ENCODE data around the gene CHI3L2.

Gene CHI3L2

GRCh38 chr1:111234258-111234657, 6.7 kb downstream of the CHI3L2 start:
- no peak for DNase-seq (ENCODE audit: low spot score)
- in situ Hi-C loops (cut with MboI; ENCODE audit: low pct_unique_long_range_greater_than_20kb, low sequenced_read_pairs, unreplicated experiment), result no loop called here
- TF ChIP-seq CTCF (IDR thresholded peaks at IDR 0.05; ENCODE audit: extremely low read depth, insufficient read depth, missing control alignments), result no peak

GRCh38 chr1:111234866-111235265, 7.4 kb downstream of the CHI3L2 start:
- in situ Hi-C loops (cut with MboI; ENCODE audit: low pct_unique_long_range_greater_than_20kb, low sequenced_read_pairs, unreplicated experiment), result no loop called here
- no peak for TF ChIP-seq CTCF (IDR thresholded peaks at IDR 0.05; ENCODE audit: extremely low read depth, insufficient read depth, missing control alignments)
- no peak for DNase-seq (ENCODE audit: low spot score)

- in situ Hi-C loops (cut with MboI; ENCODE audit: low pct_unique_long_range_greater_than_20kb, low sequenced_read_pairs, unreplicated experiment), result no loop called here
- TF ChIP-seq CTCF (IDR thresholded peaks at IDR 0.05; ENCODE audit: extremely low read depth, insufficient read depth, missing control alignments), result no peak
- no peak for DNase-seq (ENCODE audit: low spot score)
These were observed 8.9 kb downstream of the CHI3L2 start for GRCh38 chr1:111236379-111236778.

GRCh38 chr1:111236806-111237205, 9.3 kb downstream of the CHI3L2 start:
- TF ChIP-seq CTCF (IDR thresholded peaks at IDR 0.05; ENCODE audit: extremely low read depth, insufficient read depth, missing control alignments), result no peak
- DNase-seq (ENCODE audit: low spot score), result no peak
- in situ Hi-C loops (cut with MboI; ENCODE audit: low pct_unique_long_range_greater_than_20kb, low sequenced_read_pairs, unreplicated experiment), result no loop called here

- in situ Hi-C loops (cut with MboI; ENCODE audit: low pct_unique_long_range_greater_than_20kb, low sequenced_read_pairs, unreplicated experiment), result no loop called here
- no peak for TF ChIP-seq CTCF (IDR thresholded peaks at IDR 0.05; ENCODE audit: extremely low read depth, insufficient read depth, missing control alignments)
- no peak for DNase-seq (ENCODE audit: low spot score)
These were observed 10.7 kb downstream of the CHI3L2 start for GRCh38 chr1:111238056-111238795.

- no peak for TF ChIP-seq CTCF (IDR thresholded peaks at IDR 0.05; ENCODE audit: extremely low read depth, insufficient read depth, missing control alignments)
- in situ Hi-C loops (cut with MboI; ENCODE audit: low pct_unique_long_range_greater_than_20kb, low sequenced_read_pairs, unreplicated experiment), result no loop called here
- DNase-seq (ENCODE audit: low spot score), result no peak
These were observed 14.3 kb downstream of the CHI3L2 start for GRCh38 chr1:111241797-111242196.

All from GM13977 (cell line).